K562 (cell line): ENCODE data around the gene SERTM1. TPM values are rescaled to one million over a fixed set of nuclear protein-coding genes. Genes with fewer than 3 reads are reported as not detected.

Experiments
- ATAC-seq: fragments of 200-7000 bp; cut with Tn5 transposase; 3 replicates; pipeline ENCODE4 v1.9.1; 2020; ENCODE audit warnings: moderate library complexity
- BruUV-seq: library from RNA; stranded (reverse); fragments of 400-500 nt; replicated peaks from 2 replicates; lab custom pipeline; 2021; lab: Mats Ljungman, UMichigan
- CTCF ChIA-PET: fragments of 300-600 bp; formaldehyde crosslinking; extraction: SDS; loops from one replicate; lab custom pipeline; 2021; ENCODE audit warnings: low intra/inter-chr PET ratio; lab: Yijun Ruan, JAX
- POLR2A ChIA-PET: fragments of 300-600, 350-650 bp; sonication (Branson Sonifier 250); formaldehyde crosslinking; extraction: SDS; loops from one replicate; lab custom pipeline; 2021; ENCODE audit warnings: antibody characterized with exemption, inconsistent platforms; lab: Yijun Ruan, JAX
- DNase-seq, 4 experiments: peaks; one replicate each; pipeline versions ENCODE4 v3.0.0 to v3.0.0-alpha.2; 2011 to 2018; ENCODE audit warnings: low spot score in 3 of 4, mixed read lengths in 3 of 4; ENCODE audit errors: extremely low read depth in 1 of 4
- FAIRE-seq: peaks from 2 replicates; lab custom pipeline; 2011; peaks lifted over from hg19 to GRCh38; lab: Jason Lieb, UNC
- H2AFZ ChIP-seq: 2 replicates; pipeline ENCODE4 v1.6.0; 2011; ENCODE audit warnings: low read depth, low read length, control low read depth, inconsistent platforms
- H3K27ac ChIP-seq: fragments of 200-600 bp; 3 replicates; pipeline ENCODE4 v1.8.0; 2011; ENCODE audit warnings: low read depth, mild to moderate bottlenecking, control low read depth, inconsistent platforms, low read length, moderate library complexity, mixed read lengths; ENCODE audit errors: extremely low read depth
- H3K27me3 ChIP-seq, 2 experiments: fragments of 300-600 bp in 1 of 2; 2 replicates in 1 of 2; 3 replicates in 1 of 2; pipeline versions ENCODE4 v1.6.0 to v1.8.0; 2011; ENCODE audit warnings: inconsistent platforms in 2 of 2, low read length in 2 of 2, mild to moderate bottlenecking in 1 of 2, mixed read lengths in 1 of 2, moderate library complexity in 1 of 2; ENCODE audit not compliant: control insufficient read depth in 2 of 2, insufficient read depth in 2 of 2
- H3K36me3 ChIP-seq: fragments of 300-600 bp; 3 replicates; pipeline ENCODE4 v1.8.0; 2011; ENCODE audit warnings: mild to moderate bottlenecking, low read length, inconsistent platforms; ENCODE audit not compliant: control insufficient read depth, insufficient read depth
- H3K4me1 ChIP-seq, 2 experiments: fragments of 200-600 bp in 1 of 2; replicated peaks in 1 of 2; 2 replicates in 1 of 2; 3 replicates in 1 of 2; pipeline versions ENCODE4 v1.5.1 to v1.8.0; 2011; ENCODE audit warnings: inconsistent platforms in 2 of 2, low read length in 2 of 2, mild to moderate bottlenecking in 1 of 2, mixed read lengths in 1 of 2, moderate library complexity in 1 of 2; ENCODE audit not compliant: control insufficient read depth in 2 of 2, insufficient read depth in 2 of 2
- H3K4me2 ChIP-seq: 2 replicates; pipeline ENCODE4 v1.6.1; 2011; ENCODE audit warnings: low read length, control low read depth, inconsistent platforms, mixed read lengths; ENCODE audit not compliant: insufficient read depth
- H3K4me3 ChIP-seq: fragments of 200-600 bp; sonication (generic), shearing (Covaris generic); 2 replicates; pipeline ENCODE4 v1.5.1; 2016; ENCODE audit warnings: control low read depth, inconsistent platforms
- H3K79me2 ChIP-seq: fragments of 200-600 bp; 3 replicates; pipeline ENCODE4 v1.8.0; 2011; ENCODE audit warnings: low read length, inconsistent platforms; ENCODE audit not compliant: control insufficient read depth, insufficient read depth
- H3K9ac ChIP-seq, 2 experiments: 2 replicates each; pipeline versions ENCODE4 v1.6.0 to v1.6.1; 2011; ENCODE audit warnings: low read depth in 2 of 2, low read length in 2 of 2, control low read depth in 1 of 2, inconsistent platforms in 1 of 2, mild to moderate bottlenecking in 1 of 2, mixed read lengths in 1 of 2; ENCODE audit not compliant: insufficient read depth in 1 of 2
- H3K9me1 ChIP-seq: one replicate; pipeline ENCODE4 v1.6.0; 2011; ENCODE audit warnings: inconsistent platforms, mild to moderate bottlenecking, low read length, moderate library complexity; ENCODE audit not compliant: control insufficient read depth, insufficient read depth
- H3K9me3 ChIP-seq: replicated peaks from 2 replicates; pipeline ENCODE4 v1.5.1; 2011; ENCODE audit warnings: low read depth, low read length, inconsistent platforms; ENCODE audit not compliant: control insufficient read depth, insufficient read depth
- H4K20me1 ChIP-seq: replicated peaks from 2 replicates; pipeline ENCODE4 v1.6.1; 2011; ENCODE audit warnings: low read length, inconsistent platforms, mixed read lengths; ENCODE audit not compliant: control insufficient read depth, insufficient read depth
- ETV6 ChIP-seq, 3 experiments: fragments of 150-350 bp in 1 of 3; sonication (generic) in 1 of 3; formaldehyde crosslinking in 1 of 3; IDR thresholded peaks; 2 replicates each; pipeline versions ENCODE4 v1.6.1 to v1.8.0; 2014 to 2022; ENCODE audit warnings: borderline replicate concordance in 2 of 3, low read depth in 2 of 3, antibody characterized with exemption in 1 of 3, low read length in 1 of 3, mild to moderate bottlenecking in 1 of 3, missing genetic modification reagents in 1 of 3
- FIP1L1 ChIP-seq: fragments of 200-400 bp; formaldehyde crosslinking; IDR thresholded peaks from 2 replicates; pipeline ENCODE4 v1.6.1; 2018; ENCODE audit warnings: mild to moderate bottlenecking, low read depth, low read length; ENCODE audit not compliant: poor library complexity, severe bottlenecking
- HDAC3 ChIP-seq: fragments of 450-650 bp; IDR thresholded peaks from 2 replicates; pipeline ENCODE4 v1.6.1; 2018; ENCODE audit warnings: borderline replicate concordance, mild to moderate bottlenecking, moderate library complexity; ENCODE audit not compliant: partially characterized antibody
- MTA2 ChIP-seq: fragments of 450-650 bp; IDR thresholded peaks from 2 replicates; pipeline ENCODE4 v1.6.1; 2016; ENCODE audit warnings: low read depth
- ZNF79 ChIP-seq: fragments of 250-450 bp; sonication (Bioruptor Pico); IDR thresholded peaks from 2 replicates; pipeline ENCODE4 v1.4.0; 2020; ENCODE audit warnings: low read depth, mild to moderate bottlenecking, moderate library complexity
- WGBS: fragments of 100-300 bp; shearing (Covaris generic); methylation state at CpG from one replicate; pipeline ENCODE4 v1.1.6; 2016; ENCODE audit warnings: low coverage, mixed read lengths; ENCODE audit not compliant: insufficient coverage; ENCODE audit errors: missing lambda C conversion rate; 5-methylcytosine and 5-hydroxymethylcytosine counted together
- in situ Hi-C: fragments of 300-500 bp; cut with MboI; formaldehyde crosslinking; loops from 4 replicates; pipeline ENCODE4 v1.15.0; 2018; ENCODE audit warnings: inconsistent platforms, mixed read lengths
- intact Hi-C: fragments of 100-400 bp; cut with micrococcal nuclease; formaldehyde crosslinking; loops from 2 replicates; pipeline ENCODE4 v1.14.2; 2022
- polyA plus RNA-seq, 8 experiments: library from polyadenylated mRNA; depleted of rRNA in 4 of 8; stranded (reverse) in 5 of 8; unstranded in 3 of 8; fragments of >200 nt; fragmentation: Nextera tagmentation in 2 of 8; fragmentation: Illumina TruSeq in 1 of 8; extraction: Ambion mirVana in 2 of 8; extraction: Trizol in 1 of 8; gene quantifications; 2 replicates each; pipeline versions ENCODE4 v1.2.1 to v1.2.3, GENCODE V29; 2011 to 2014; ENCODE audit warnings: inconsistent platforms in 1 of 8, missing spikeins in 1 of 8
- total RNA-seq, 7 experiments: library from RNA; depleted of rRNA in 6 of 7; stranded (reverse); fragments of >200 nt in 6 of 7; fragmentation: Illumina TruSeq in 2 of 7; extraction: Trizol in 2 of 7; gene quantifications; 2 replicates each; pipeline versions ENCODE4 v1.2.1 to v1.2.3, GENCODE V29; 2011 to 2021; ENCODE audit warnings: low replicate concordance in 1 of 7
- TF ChIP-seq, protein P1 (sequence below), 2 experiments: fragments of 450-650 bp in 1 of 2; sonication (generic) in 1 of 2; formaldehyde crosslinking in 1 of 2; IDR thresholded peaks; 2 replicates each; pipeline versions ENCODE4 v1.7.1 to v1.9.0; 2016 to 2022; ENCODE audit warnings: inconsistent platforms in 1 of 2, mild to moderate bottlenecking in 1 of 2, missing genetic modification reagents in 1 of 2

Gene SERTM1
- total and polyA plus RNA-seq, 9 of the 15 experiments (the other 6 are each of a cell fraction or from before 2014, with no cell fraction given): not detected

DNA sequence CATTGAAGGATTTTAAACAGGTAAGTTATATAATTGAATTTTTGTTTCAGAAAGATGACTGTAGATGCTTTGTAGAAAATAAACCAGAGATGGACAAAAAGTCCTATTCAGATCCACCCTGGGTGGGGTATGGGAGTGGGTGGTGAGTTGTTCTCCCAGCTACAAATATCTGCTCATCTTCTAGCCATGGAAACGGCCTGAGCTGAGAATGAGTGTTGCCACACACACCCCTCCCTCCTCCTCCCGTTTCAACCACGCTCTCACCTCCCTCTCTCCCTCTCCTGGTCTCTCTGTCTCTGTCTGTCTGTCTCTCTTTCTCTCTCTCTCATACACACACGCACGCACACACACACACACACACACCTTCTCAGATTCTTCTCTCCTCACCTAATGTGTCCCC is 26.4 kb downstream of the SERTM1 start:
- no peak overlapping the region for H3K27ac ChIP-seq
- no peak overlapping the region for H3K9ac ChIP-seq
- BruUV-seq: no TSS peak
- in situ Hi-C loops: no loop called here
- H3K79me2 ChIP-seq: no peaks in the 10 kb centered on the region
- no peak overlapping the region for H2AFZ ChIP-seq
- H3K4me1 ChIP-seq: no peaks in the 10 kb centered on the region
- no peaks in the 10 kb centered on the region for H4K20me1 ChIP-seq
- FAIRE-seq (no peak), ATAC-seq (no peak), DNase-seq (no peak)
- no peaks in the 10 kb centered on the region for H3K9me1 ChIP-seq
- no peaks in the 10 kb centered on the region for H3K36me3 ChIP-seq
- H3K4me2 ChIP-seq: no peak overlapping the region
- ChIA-PET POLR2A (no interaction called here), CTCF (no interaction called here)
- WGBS: 0% methylated on average over 1 of the region's 5 CpGs
- no peak overlapping the region for H3K4me3 ChIP-seq
- intact Hi-C loops: no loop called here
- H3K27me3 ChIP-seq: no peaks in the 10 kb centered on the region; a peak in 2 of 5 replicates
- no peaks in the 10 kb centered on the region for H3K9me3 ChIP-seq
- TF ChIP-seq MTA2: no peak
- TF ChIP-seq FIP1L1: no peak
- TF ChIP-seq, all 486 proteins: peak for 0

DNA sequence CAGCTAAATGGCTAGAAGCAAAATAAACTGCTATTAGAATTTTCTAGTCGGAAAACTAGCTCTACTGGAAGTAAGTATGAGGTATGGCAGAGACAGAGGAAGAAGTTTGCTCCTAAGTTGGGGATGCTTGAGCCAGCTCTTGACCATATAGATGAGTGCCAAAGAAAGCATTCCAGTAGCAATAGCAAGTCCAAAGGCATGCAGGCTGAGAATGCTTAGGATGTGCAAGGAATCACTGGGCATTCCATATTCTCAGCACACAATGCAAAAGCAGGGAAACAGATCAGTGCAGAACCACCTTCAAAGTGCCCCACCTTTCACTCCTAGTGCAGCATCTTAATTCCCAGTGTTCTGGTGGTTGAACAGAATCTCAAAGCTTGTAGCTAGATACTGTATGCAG is 32.9 kb downstream of the SERTM1 start:
- Histone ChIP-seq H3K4me3 (no peak overlapping the region), H3K4me1 (no peaks in the 10 kb centered on the region), H3K36me3 (no peaks in the 10 kb centered on the region), H3K9me3 (no peaks in the 10 kb centered on the region), H3K27ac (no peak overlapping the region), H3K4me2 (no peak overlapping the region), H3K9me1 (no peaks in the 10 kb centered on the region), H4K20me1 (no peaks in the 10 kb centered on the region), H2AFZ (no peak overlapping the region), H3K9ac (no peak overlapping the region), H3K79me2 (no peaks in the 10 kb centered on the region), H3K27me3 (no peaks in the 10 kb centered on the region; a peak in 1 of 5 replicates)
- BruUV-seq: no TSS peak
- ChIA-PET POLR2A (no interaction called here), CTCF (no interaction called here)
- in situ Hi-C loops (no loop called here), intact Hi-C loops (no loop called here)
- DNase-seq: no peak
- ATAC-seq: no peak
- WGBS: 0% methylated on average over 1 of the region's 1 CpG
- no peak for FAIRE-seq
- TF ChIP-seq ETV6 (IDR thresholded peaks at IDR 0.05; ENCODE audit: borderline replicate concordance in 1 of 2, low read depth in 2 of 2, low read length in 1 of 2) (no peak), ETV6 (CRISPR knock-in tag; IDR thresholded peaks at IDR 0.05; ENCODE audit: borderline replicate concordance) (no peak), ZNF79 (CRISPR knock-in tag) (no peak), HDAC3 (no peak)
- TF ChIP-seq, protein P1, sequence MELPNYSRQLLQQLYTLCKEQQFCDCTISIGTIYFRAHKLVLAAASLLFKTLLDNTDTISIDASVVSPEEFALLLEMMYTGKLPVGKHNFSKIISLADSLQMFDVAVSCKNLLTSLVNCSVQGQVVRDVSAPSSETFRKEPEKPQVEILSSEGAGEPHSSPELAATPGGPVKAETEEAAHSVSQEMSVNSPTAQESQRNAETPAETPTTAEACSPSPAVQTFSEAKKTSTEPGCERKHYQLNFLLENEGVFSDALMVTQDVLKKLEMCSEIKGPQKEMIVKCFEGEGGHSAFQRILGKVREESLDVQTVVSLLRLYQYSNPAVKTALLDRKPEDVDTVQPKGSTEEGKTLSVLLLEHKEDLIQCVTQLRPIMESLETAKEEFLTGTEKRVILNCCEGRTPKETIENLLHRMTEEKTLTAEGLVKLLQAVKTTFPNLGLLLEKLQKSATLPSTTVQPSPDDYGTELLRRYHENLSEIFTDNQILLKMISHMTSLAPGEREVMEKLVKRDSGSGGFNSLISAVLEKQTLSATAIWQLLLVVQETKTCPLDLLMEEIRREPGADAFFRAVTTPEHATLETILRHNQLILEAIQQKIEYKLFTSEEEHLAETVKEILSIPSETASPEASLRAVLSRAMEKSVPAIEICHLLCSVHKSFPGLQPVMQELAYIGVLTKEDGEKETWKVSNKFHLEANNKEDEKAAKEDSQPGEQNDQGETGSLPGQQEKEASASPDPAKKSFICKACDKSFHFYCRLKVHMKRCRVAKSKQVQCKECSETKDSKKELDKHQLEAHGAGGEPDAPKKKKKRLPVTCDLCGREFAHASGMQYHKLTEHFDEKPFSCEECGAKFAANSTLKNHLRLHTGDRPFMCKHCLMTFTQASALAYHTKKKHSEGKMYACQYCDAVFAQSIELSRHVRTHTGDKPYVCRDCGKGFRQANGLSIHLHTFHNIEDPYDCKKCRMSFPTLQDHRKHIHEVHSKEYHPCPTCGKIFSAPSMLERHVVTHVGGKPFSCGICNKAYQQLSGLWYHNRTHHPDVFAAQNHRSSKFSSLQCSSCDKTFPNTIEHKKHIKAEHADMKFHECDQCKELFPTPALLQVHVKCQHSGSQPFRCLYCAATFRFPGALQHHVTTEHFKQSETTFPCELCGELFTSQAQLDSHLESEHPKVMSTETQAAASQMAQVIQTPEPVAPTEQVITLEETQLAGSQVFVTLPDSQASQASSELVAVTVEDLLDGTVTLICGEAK (IDR thresholded peaks at IDR 0.05): no peak
- TF ChIP-seq, protein P1 (CRISPR knock-in tag; IDR thresholded peaks at IDR 0.05): no peak
